Stimulated activated naive CD4-positive, alpha-beta T cell treated with Interleukin-2 at 50 U/mL for 16 hours (primary cell): ENCODE data around the gene SEMA5B.

Source experiments
- DNase-seq: peaks from one replicate; lab custom pipeline; 2025; lab: John Stamatoyannopoulos, UW

Gene SEMA5B

GRCh38 chr3:122926322-122926721, 101.2 kb downstream of the SEMA5B start:
- no peak for DNase-seq

- DNase-seq, result no peak
These were observed 101.8 kb downstream of the SEMA5B start for GRCh38 chr3:122925756-122926155.

- no peak for DNase-seq
These were observed 103.5 kb downstream of the SEMA5B start for GRCh38 chr3:122924056-122924455.

GRCh38 chr3:122923611-122924010, 104.0 kb downstream of the SEMA5B start:
- DNase-seq, result no peak

GRCh38 chr3:122921791-122922651, 105.5 kb downstream of the SEMA5B start:
- no peak for DNase-seq

- DNase-seq, result no peak
These were observed 106.6 kb downstream of the SEMA5B start for GRCh38 chr3:122920986-122921385.

GRCh38 chr3:122919291-122919610, 108.3 kb downstream of the SEMA5B start:
- no peak for DNase-seq

- DNase-seq, result no peak
These were observed 108.8 kb downstream of the SEMA5B start for GRCh38 chr3:122918576-122919290.

- no peak for DNase-seq
These were observed 110.2 kb downstream of the SEMA5B start for GRCh38 chr3:122917412-122917811.

GRCh38 chr3:122916580-122916979, 111.0 kb downstream of the SEMA5B start:
- DNase-seq, result no peak

- DNase-seq, result no peak
These were observed 111.5 kb downstream of the SEMA5B start for GRCh38 chr3:122916084-122916483.

GRCh38 chr3:122915300-122916055, 112.1 kb downstream of the SEMA5B start:
- no peak for DNase-seq

- DNase-seq, result no peak
These were observed 113.9 kb downstream of the SEMA5B start for GRCh38 chr3:122913539-122914100.

GRCh38 chr3:122912772-122913538, 114.6 kb downstream of the SEMA5B start:
- no peak for DNase-seq

- no peak for DNase-seq
These were observed 115.7 kb downstream of the SEMA5B start for GRCh38 chr3:122911901-122912300.

- no peak for DNase-seq
These were observed 119.3 kb downstream of the SEMA5B start for GRCh38 chr3:122908251-122908650.

- DNase-seq, result no peak
These were observed 120.1 kb downstream of the SEMA5B start for GRCh38 chr3:122907471-122907870.

- no peak for DNase-seq
These were observed 124.4 kb downstream of the SEMA5B start for GRCh38 chr3:122903171-122903570.

- DNase-seq, result no peak
These were observed 125.2 kb downstream of the SEMA5B start for GRCh38 chr3:122902326-122902725.

- DNase-seq, result no peak
These were observed 129.3 kb downstream of the SEMA5B start for GRCh38 chr3:122898298-122898697.
